Caco-2 (cell line): Measurements from ENCODE around the gene ZNF799. TPM values are rescaled to one million over a fixed set of nuclear protein-coding genes. Genes with fewer than 3 reads are reported as not detected.
"Not testable (repeated sequence)": the region's sequence is repeated elsewhere in the genome, so short reads cannot be mapped to it uniquely, and the experiment has no call there.

ENCODE experiments used
- BruUV-seq: library from RNA; stranded (reverse); fragments of 400-500 nt; replicated peaks from 2 replicates; lab custom pipeline; 2021; lab: Mats Ljungman, UMichigan
- CTCF ChIA-PET: fragments of 300-600 bp; sonication (Branson Sonifier 250); formaldehyde crosslinking; loops from one replicate; lab custom pipeline; 2022; ENCODE audit warnings: antibody characterized with exemption; lab: Charles Lee
- POLR2A ChIA-PET: fragments of 300-600 bp; sonication (Branson Sonifier 250); formaldehyde crosslinking; loops from one replicate; lab custom pipeline; 2022; ENCODE audit warnings: antibody characterized with exemption; lab: Charles Lee
- DNase-seq, 2 experiments: peaks; one replicate each; pipeline versions ENCODE4 v3.0.0 to v3.0.0-alpha.2; 2020 to 2022
- H3K27me3 ChIP-seq: replicated peaks from 2 replicates; pipeline ENCODE4 v1.6.0; 2011; ENCODE audit warnings: low read length; ENCODE audit not compliant: control insufficient read depth, insufficient read depth
- H3K36me3 ChIP-seq: 2 replicates; pipeline ENCODE4 v1.5.1; 2011; ENCODE audit warnings: low read length; ENCODE audit not compliant: control insufficient read depth, insufficient read depth
- H3K4me1 ChIP-seq: fragments of 250-450 bp; sonication (Bioruptor Pico); 2 replicates; pipeline ENCODE4 v1.5.1; 2020; ENCODE audit warnings: mild to moderate bottlenecking
- H3K4me3 ChIP-seq: 2 replicates; pipeline ENCODE4 v1.5.1; 2011; ENCODE audit warnings: low read depth, mild to moderate bottlenecking, control low read depth, low read length
- H3K9me3 ChIP-seq: fragments of 250-450 bp; sonication (Bioruptor Pico); 2 replicates; pipeline ENCODE4 v1.5.1; 2020; ENCODE audit warnings: mild to moderate bottlenecking, moderate library complexity
- H3K27ac Mint-ChIP-seq: one replicate; pipeline ENCODE4 v1.8.0; 2022; ENCODE audit warnings: mixed read lengths; ENCODE audit not compliant: unreplicated experiment
- H3K27me3 Mint-ChIP-seq: one replicate; pipeline ENCODE4 v1.8.0; 2022; ENCODE audit warnings: mixed read lengths; ENCODE audit not compliant: insufficient read depth, unreplicated experiment
- H3K36me3 Mint-ChIP-seq: one replicate; pipeline ENCODE4 v1.8.0; 2022; ENCODE audit warnings: mild to moderate bottlenecking, mixed read lengths; ENCODE audit not compliant: insufficient read depth, unreplicated experiment
- H3K4me1 Mint-ChIP-seq: one replicate; pipeline ENCODE4 v1.8.0; 2022; ENCODE audit warnings: low read depth, mixed read lengths; ENCODE audit not compliant: unreplicated experiment
- H3K4me3 Mint-ChIP-seq: one replicate; pipeline ENCODE4 v1.8.0; 2022; ENCODE audit warnings: mild to moderate bottlenecking, moderate library complexity, mixed read lengths; ENCODE audit not compliant: unreplicated experiment
- H3K9me3 Mint-ChIP-seq: one replicate; pipeline ENCODE4 v1.8.0; 2022; ENCODE audit warnings: mixed read lengths; ENCODE audit not compliant: unreplicated experiment
- CTCF ChIP-seq, 2 experiments: fragments of 200-600 bp in 1 of 2; IDR thresholded peaks; 1 replicate in 1 of 2; 2 replicates in 1 of 2; pipeline versions ENCODE4 v1.5.1 to v1.8.0; 2011 to 2022; ENCODE audit warnings: antibody characterized with exemption in 1 of 2, control low read depth in 1 of 2, inconsistent platforms in 1 of 2, low read depth in 1 of 2, low read length in 1 of 2, mild to moderate bottlenecking in 1 of 2, moderate library complexity in 1 of 2; ENCODE audit not compliant: insufficient read depth in 1 of 2, severe bottlenecking in 1 of 2, unreplicated experiment in 1 of 2
- intact Hi-C: fragments of 100-400 bp; cut with micrococcal nuclease; formaldehyde crosslinking; loops from one replicate; pipeline ENCODE4 v1.10.0; 2022; ENCODE audit not compliant: unreplicated experiment
- total RNA-seq: library from RNA; stranded (reverse); gene quantifications from 2 replicates; pipeline ENCODE4 v1.2.3, GENCODE V29; 2022

The ZNF799 gene
- total RNA-seq, 1 experiment from 2014 or later, result 8.0 TPM

- POLR2A ChIA-PET, result no interaction called here
- DNase-seq, result no peak
- H3K9me3 Mint-ChIP-seq, result peaks cover 26% of the 10 kb centered on the region
- CTCF ChIA-PET, result no interaction called here
- H3K27me3 Mint-ChIP-seq, result no peaks in the 10 kb centered on the region
- no peaks in the 10 kb centered on the region for H3K4me1 Mint-ChIP-seq
- BruUV-seq, result no TSS peak
- no peaks in the 10 kb centered on the region for H3K27me3 ChIP-seq
- no peak for TF ChIP-seq CTCF (IDR thresholded peaks at IDR 0.05; ENCODE audit: insufficient read depth in 1 of 2, low read depth in 1 of 2, low read length in 1 of 2, severe bottlenecking in 1 of 2, unreplicated experiment in 1 of 2)
- H3K9me3 ChIP-seq, result no peaks in the 10 kb centered on the region
- H3K36me3 ChIP-seq, result no peaks in the 10 kb centered on the region
- H3K4me3 ChIP-seq, result no peak overlapping the region
- intact Hi-C loops, result no loop called here
- peaks cover 5% of the 10 kb centered on the region for H3K36me3 Mint-ChIP-seq
- H3K27ac Mint-ChIP-seq, result no peak overlapping the region
- no peaks in the 10 kb centered on the region for H3K4me1 ChIP-seq
- no peak overlapping the region for H3K4me3 Mint-ChIP-seq
Measured at GRCh38 chr19:12411893-12412292, 10.8 kb upstream of the ZNF799 start.

- Mint-ChIP-seq H3K4me3 (peak overlapping the region; percentile 94), H3K36me3 (peaks cover 45% of the 10 kb centered on the region)
Measured at GRCh38 chr19:12399901-12400632, 1.0 kb downstream of the ZNF799 start.

GRCh38 chr19:12391148-12391547, 9.9 kb downstream of the ZNF799 start:
- peaks cover 66% of the 10 kb centered on the region for H3K36me3 Mint-ChIP-seq

More at GRCh38 chr19:12399901-12400632, 1.0 kb downstream of the ZNF799 start:
- H3K36me3 ChIP-seq, H3K9me3 ChIP-seq, H3K27me3 ChIP-seq, H3K4me1 Mint-ChIP-seq, H3K4me1 ChIP-seq, H3K27me3 Mint-ChIP-seq, CTCF ChIA-PET: not testable (repeated sequence)
- Mint-ChIP-seq H3K27ac (peak overlapping the region; percentile 94), H3K9me3 (peaks cover 32% of the 10 kb centered on the region)
- intact Hi-C loops, result loop anchor here (2.0 kb wide), 1 partner anchor 41 kb away; the partner anchor contains the start of gene ZNF443
- DNase-seq, result peak; percentile 72 to 81
- peak overlapping the region; percentile 53 for H3K4me3 ChIP-seq
- POLR2A ChIA-PET, result interaction anchor here (0.6 kb wide), 1 partner anchor 35 kb away, joined by 3 read pairs; the partner anchor contains the start of gene ZNF442
- BruUV-seq, result TSS peak; percentile 28

GRCh38 chr19:12386365-12386764, 14.7 kb downstream of the ZNF799 start:
- H3K4me3 Mint-ChIP-seq, H3K4me1 ChIP-seq, H3K4me3 ChIP-seq, POLR2A ChIA-PET, CTCF ChIA-PET, H3K27me3 Mint-ChIP-seq, H3K4me1 Mint-ChIP-seq, intact Hi-C loops, H3K9me3 ChIP-seq, H3K36me3 ChIP-seq, H3K27me3 ChIP-seq, H3K27ac Mint-ChIP-seq, DNase-seq, H3K9me3 Mint-ChIP-seq, BruUV-seq: not testable (repeated sequence)
- peaks cover 34% of the 10 kb centered on the region for H3K36me3 Mint-ChIP-seq

More at GRCh38 chr19:12391148-12391547, 9.9 kb downstream of the ZNF799 start:
- H3K9me3 ChIP-seq, DNase-seq, intact Hi-C loops, BruUV-seq, CTCF ChIA-PET, H3K27ac Mint-ChIP-seq, H3K4me1 ChIP-seq, H3K4me3 Mint-ChIP-seq, H3K27me3 Mint-ChIP-seq, H3K36me3 ChIP-seq, H3K4me1 Mint-ChIP-seq, H3K27me3 ChIP-seq, H3K4me3 ChIP-seq, POLR2A ChIA-PET: not testable (repeated sequence)
- peaks cover 21% of the 10 kb centered on the region for H3K9me3 Mint-ChIP-seq
